Muscle layer of duodenum (tissue), 2 donors: Measurements from ENCODE around the gene DNAJA4.

Experiments
- H3K27ac ChIP-seq: one replicate; pipeline ENCODE4 v1.7.0; 2013; ENCODE audit warnings: mild to moderate bottlenecking, low read length
- H3K27me3 ChIP-seq: one replicate; pipeline ENCODE4 v1.7.0; 2013; ENCODE audit warnings: low read depth, mild to moderate bottlenecking, control low read depth, low read length
- H3K36me3 ChIP-seq, 2 donors: one replicate each; pipeline ENCODE4 v1.7.0; 2013; ENCODE audit warnings: low read length in 2 of 2, control low read depth in 1 of 2, mild to moderate bottlenecking in 1 of 2; ENCODE audit not compliant: insufficient read depth in 2 of 2, control insufficient read depth in 1 of 2
- H3K4me1 ChIP-seq, 2 donors: one replicate each; pipeline ENCODE4 v1.7.0; 2013; ENCODE audit warnings: low read length in 2 of 2, mild to moderate bottlenecking in 2 of 2, control low read depth in 1 of 2, moderate library complexity in 1 of 2; ENCODE audit not compliant: insufficient read depth in 2 of 2, control insufficient read depth in 1 of 2
- H3K4me3 ChIP-seq, 2 donors: one replicate each; pipeline ENCODE4 v1.7.0; 2013; ENCODE audit warnings: low read length in 2 of 2, low read depth in 1 of 2, mild to moderate bottlenecking in 1 of 2
- H3K9me3 ChIP-seq, 2 donors: one replicate each; pipeline ENCODE4 v1.7.0; 2013; ENCODE audit warnings: low read length in 2 of 2, control low read depth in 1 of 2, mild to moderate bottlenecking in 1 of 2; ENCODE audit not compliant: control insufficient read depth in 1 of 2
- donor health status: healthy.

Gene DNAJA4

GRCh38 chr15:78284758-78285157 is 20.4 kb downstream of the DNAJA4 start:
- Histone ChIP-seq H3K4me1 (no peaks in the 10 kb centered on the region), H3K27ac (no peak overlapping the region), H3K9me3 (no peaks in the 10 kb centered on the region), H3K4me3 (no peak overlapping the region), H3K27me3 (no peaks in the 10 kb centered on the region), H3K36me3 (peaks cover 68 to 92% of the 10 kb centered on the region in 2 donors)

DNA sequence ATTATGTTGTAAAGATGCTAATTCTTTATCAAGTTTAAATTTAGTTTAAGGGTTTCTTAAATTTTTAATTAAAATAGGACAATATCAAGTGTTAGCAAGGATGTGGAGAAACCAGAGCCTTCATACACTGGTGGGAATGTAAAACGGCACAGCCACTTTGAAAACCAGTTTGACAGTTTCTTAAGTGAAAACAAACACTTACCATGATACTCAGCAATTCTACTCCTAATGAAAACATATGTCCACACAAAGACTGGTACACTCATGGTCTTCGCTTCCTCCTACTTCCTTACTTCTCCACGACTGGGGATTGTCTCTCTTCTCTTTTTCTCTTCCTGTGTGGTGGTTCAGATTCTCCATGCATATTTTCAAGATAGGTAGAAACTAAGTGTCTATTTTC is 25.9 kb downstream of the DNAJA4 start:
- H3K9me3 ChIP-seq, result no peaks in the 10 kb centered on the region
- H3K4me3 ChIP-seq, result no peak overlapping the region
- no peaks in the 10 kb centered on the region for H3K27me3 ChIP-seq
- no peak overlapping the region for H3K27ac ChIP-seq
- peaks cover 62 to 82% of the 10 kb centered on the region in 2 donors for H3K36me3 ChIP-seq
- H3K4me1 ChIP-seq, result no peaks in the 10 kb centered on the region

GRCh38 chr15:78291052-78291451 is 26.7 kb downstream of the DNAJA4 start:
- Histone ChIP-seq H3K27ac (no peak overlapping the region), H3K4me3 (no peak overlapping the region), H3K27me3 (no peaks in the 10 kb centered on the region), H3K4me1 (no peaks in the 10 kb centered on the region), H3K9me3 (no peaks in the 10 kb centered on the region), H3K36me3 (peaks cover 55 to 76% of the 10 kb centered on the region in 2 donors)

- H3K36me3 ChIP-seq, result peaks cover 49 to 69% of the 10 kb centered on the region in 2 donors
- no peak overlapping the region for H3K27ac ChIP-seq
- H3K4me1 ChIP-seq, result no peaks in the 10 kb centered on the region
These were observed 27.3 kb downstream of the DNAJA4 start for GRCh38 chr15:78291698-78292097.

GRCh38 chr15:78292219-78292618 is 27.9 kb downstream of the DNAJA4 start:
- Histone ChIP-seq H3K4me3 (no peak overlapping the region), H3K36me3 (peaks cover 44 to 64% of the 10 kb centered on the region in 2 donors), H3K9me3 (no peaks in the 10 kb centered on the region), H3K27ac (no peak overlapping the region), H3K4me1 (no peaks in the 10 kb centered on the region), H3K27me3 (no peaks in the 10 kb centered on the region)

More at GRCh38 chr15:78291698-78292097, 27.3 kb downstream of the DNAJA4 start:
- no peak overlapping the region for H3K4me3 ChIP-seq
- no peaks in the 10 kb centered on the region for H3K9me3 ChIP-seq
- H3K27me3 ChIP-seq, result no peaks in the 10 kb centered on the region

- Histone ChIP-seq H3K4me1 (peaks cover 5 to 15% of the 10 kb centered on the region in 2 donors), H3K36me3 (peaks cover 8 to 9% of the 10 kb centered on the region in 2 donors), H3K27ac (peak within 1 kb of the TSS; percentile 88), H3K9me3 (no peaks in the 10 kb centered on the region), H3K27me3 (no peaks in the 10 kb centered on the region), H3K4me3 (peak within 1 kb of the TSS; percentile 92 to 95)
These were observed 35.0 kb downstream of the DNAJA4 start, which contains the start of gene SKIC8 for GRCh38 chr15:78299101-78299930. SKIC8 (minus strand) TSS chr15:78299609; CDS start chr15:78295686, 3,923 bp downstream.

DNA sequence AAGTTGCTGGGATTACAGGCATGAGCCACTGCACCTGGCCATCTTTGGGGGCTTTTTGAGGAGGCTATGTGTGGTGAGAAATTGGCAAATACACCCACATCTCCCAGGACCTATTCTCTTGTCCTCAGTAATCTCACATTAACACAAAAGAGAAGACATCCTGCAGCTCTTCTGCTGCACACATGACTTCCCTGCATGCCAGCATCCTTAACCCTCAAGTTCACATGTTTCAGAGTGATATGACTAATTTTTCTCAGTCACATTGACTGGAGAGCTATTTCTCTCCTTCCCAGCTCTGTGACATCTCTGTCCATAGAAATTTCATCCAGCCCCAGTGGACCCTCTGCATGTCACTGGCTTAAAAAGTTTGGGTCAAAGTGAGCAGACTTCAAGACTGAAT is 37.0 kb downstream of the DNAJA4 start:
- Histone ChIP-seq H3K36me3 (no peaks in the 10 kb centered on the region), H3K27ac (no peak overlapping the region), H3K4me3 (no peak overlapping the region), H3K27me3 (no peaks in the 10 kb centered on the region), H3K9me3 (no peaks in the 10 kb centered on the region), H3K4me1 (peaks cover 5 to 15% of the 10 kb centered on the region in 2 donors)

- H3K27ac ChIP-seq, result no peak overlapping the region
- H3K27me3 ChIP-seq, result no peaks in the 10 kb centered on the region
- peaks cover 5 to 15% of the 10 kb centered on the region in 2 donors for H3K4me1 ChIP-seq
- no peaks in the 10 kb centered on the region for H3K36me3 ChIP-seq
- no peaks in the 10 kb centered on the region for H3K9me3 ChIP-seq
- no peak overlapping the region for H3K4me3 ChIP-seq
These were observed 37.5 kb downstream of the DNAJA4 start for GRCh38 chr15:78301828-78302227.

DNA sequence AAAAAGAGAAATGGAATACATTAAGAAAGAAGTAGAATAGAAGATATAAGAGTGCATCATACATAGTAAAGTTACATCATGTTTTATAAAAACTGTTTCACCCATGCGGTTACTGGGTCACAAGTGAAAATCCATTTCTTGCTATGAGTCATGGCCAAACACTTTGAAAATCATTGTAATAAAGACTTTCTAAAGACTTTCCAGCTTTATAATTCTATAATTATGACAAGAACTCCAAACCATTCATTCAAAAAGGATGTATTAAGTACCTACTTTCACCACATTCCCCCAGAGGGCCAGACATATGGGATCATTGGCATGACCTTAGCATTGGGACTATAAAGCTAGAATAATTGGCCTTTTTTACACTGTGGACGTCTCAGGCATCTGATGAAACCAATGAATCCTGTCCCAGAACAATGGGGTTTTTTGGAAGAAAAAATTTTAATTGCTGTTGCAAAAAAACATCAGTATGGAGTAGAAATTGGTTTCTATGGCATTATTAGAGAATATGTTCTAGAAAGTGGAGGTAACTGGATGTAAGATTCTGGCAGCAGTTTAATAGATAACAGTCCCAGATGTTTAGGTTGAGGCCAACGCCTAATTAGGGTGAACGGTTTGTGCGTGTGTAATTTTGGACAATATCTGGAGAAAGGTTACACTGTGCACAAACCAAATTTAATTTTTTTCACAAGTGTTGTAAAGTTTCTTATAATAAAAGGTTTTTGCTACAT is 38.4 kb downstream of the DNAJA4 start:
- no peak overlapping the region for H3K27ac ChIP-seq
- H3K4me1 ChIP-seq, result peaks cover 5 to 12% of the 10 kb centered on the region in 2 donors
- no peak overlapping the region for H3K4me3 ChIP-seq
- H3K36me3 ChIP-seq, result no peaks in the 10 kb centered on the region
- H3K9me3 ChIP-seq, result no peaks in the 10 kb centered on the region
- H3K27me3 ChIP-seq, result no peaks in the 10 kb centered on the region

- no peaks in the 10 kb centered on the region for H3K9me3 ChIP-seq
- no peaks in the 10 kb centered on the region for H3K27me3 ChIP-seq
- no peaks in the 10 kb centered on the region for H3K4me1 ChIP-seq
- H3K36me3 ChIP-seq, result no peaks in the 10 kb centered on the region
- H3K4me3 ChIP-seq, result no peak overlapping the region
- H3K27ac ChIP-seq, result no peak overlapping the region
These were observed 40.1 kb downstream of the DNAJA4 start for GRCh38 chr15:78304216-78305066.
